Stimulated activated CD4-positive, alpha-beta T cell treated with anti-CD3 and anti-CD28 coated beads, Interleukin-12 subunit alpha, Interleukin-12 subunit beta, amount 100 ng/mL, for 48 hours (primary cell): ENCODE data around the gene APOC4.

Experiments
- DNase-seq, 3 donors: peaks; one replicate each; pipeline ENCODE4 v3.0.0-alpha.2; 2020; ENCODE audit warnings: low read depth in 2 of 3, low spot score in 1 of 3

APOC4 gene

GRCh38 chr19:44992336-44993163 lies 50.5 kb downstream of the APOC4 start:
- no peak for DNase-seq

- no peak for DNase-seq
Measured at GRCh38 chr19:44993526-44993925, 51.5 kb downstream of the APOC4 start.

DNA sequence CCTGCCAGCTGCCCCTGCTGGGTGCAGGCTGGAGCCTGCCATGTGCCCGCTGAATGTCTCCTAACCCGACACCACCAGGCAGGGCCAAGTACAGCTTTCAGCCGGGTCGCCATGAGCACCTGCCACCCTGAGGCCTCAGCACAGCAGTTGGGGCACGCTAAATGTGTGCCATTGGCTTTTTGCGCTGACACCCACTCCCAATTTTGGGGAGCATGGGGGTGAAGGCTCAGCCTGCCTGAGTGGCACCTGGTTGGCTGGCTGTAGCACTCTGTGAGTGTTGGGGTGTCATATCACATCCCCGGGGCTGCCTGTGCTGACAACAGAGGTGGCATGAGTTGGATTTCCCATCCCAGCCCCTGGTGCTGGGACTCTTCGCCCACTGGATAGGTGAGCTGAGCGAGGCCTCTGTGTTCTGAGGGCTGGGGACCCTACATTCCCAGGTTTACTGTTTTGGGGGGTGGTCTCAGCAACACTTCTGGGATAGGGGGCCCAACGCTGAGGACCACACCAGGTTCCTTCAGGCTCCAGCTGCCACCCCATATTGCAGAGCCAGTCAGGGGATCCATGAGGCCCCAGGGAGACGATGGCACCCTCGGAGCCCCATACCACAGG lies 52.0 kb downstream of the APOC4 start:
- DNase-seq: no peak
